ENCODE data around the gene GPR21. TPM values are rescaled to one million over a fixed set of nuclear protein-coding genes. Genes with fewer than 3 reads are reported as not detected.

GPR21 gene
- total RNA-seq, 1 experiment from 2014 or later = 0.63 TPM

DNA sequence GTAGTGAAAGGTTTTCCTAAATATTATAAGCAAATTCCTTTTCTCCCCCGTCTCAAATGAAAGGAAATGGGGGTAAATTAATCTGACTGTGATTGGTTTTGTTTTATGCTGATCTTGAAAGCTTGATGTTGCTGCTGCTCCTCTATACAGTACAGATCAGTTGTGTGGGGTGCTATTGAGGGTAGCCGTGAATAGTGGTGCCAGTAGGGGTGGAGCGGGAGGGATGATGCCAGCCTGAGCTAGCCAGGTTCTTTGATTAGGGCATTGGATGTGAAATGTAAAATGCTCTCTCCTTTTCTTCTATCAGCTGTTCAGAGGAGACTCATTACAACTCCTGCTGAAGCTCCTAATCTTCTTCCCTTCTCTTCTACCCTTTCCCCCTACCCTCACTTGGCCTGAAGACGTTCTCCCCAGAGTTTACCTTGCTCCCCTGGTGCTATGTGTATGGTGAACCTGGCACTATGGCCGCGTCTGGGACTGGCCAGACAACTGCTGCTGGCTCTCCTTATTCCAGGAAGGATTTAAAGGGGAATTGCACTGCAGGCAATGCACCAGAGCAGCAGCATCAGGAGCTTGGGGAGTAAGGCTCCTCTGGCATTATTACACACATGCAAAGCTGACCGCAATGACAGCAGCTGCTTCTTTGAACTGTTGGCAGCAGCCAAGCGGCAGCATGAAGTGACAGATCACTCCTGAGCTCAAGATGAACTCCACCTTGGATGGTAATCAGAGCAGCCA, 566 bp downstream of the GPR21 start:
- POLR2A ChIA-PET = no interaction called here
- Mint-ChIP-seq H3K4me3 (no peak overlapping the region), H3K4me1 (peaks cover 10% of the 10 kb centered on the region), H3K9me3 (no peaks in the 10 kb centered on the region), H3K27me3 (ENCODE audit: low read depth) (no peaks in the 10 kb centered on the region), H3K36me3 (0 out of 2 replicates have a peak, but pooled peaks cover 3% of the 10 kb centered on the region), H3K27ac (peak overlapping the region; percentile 4; the same call in 1 of the 2 replicates)
- TF ChIP-seq, protein P1, sequence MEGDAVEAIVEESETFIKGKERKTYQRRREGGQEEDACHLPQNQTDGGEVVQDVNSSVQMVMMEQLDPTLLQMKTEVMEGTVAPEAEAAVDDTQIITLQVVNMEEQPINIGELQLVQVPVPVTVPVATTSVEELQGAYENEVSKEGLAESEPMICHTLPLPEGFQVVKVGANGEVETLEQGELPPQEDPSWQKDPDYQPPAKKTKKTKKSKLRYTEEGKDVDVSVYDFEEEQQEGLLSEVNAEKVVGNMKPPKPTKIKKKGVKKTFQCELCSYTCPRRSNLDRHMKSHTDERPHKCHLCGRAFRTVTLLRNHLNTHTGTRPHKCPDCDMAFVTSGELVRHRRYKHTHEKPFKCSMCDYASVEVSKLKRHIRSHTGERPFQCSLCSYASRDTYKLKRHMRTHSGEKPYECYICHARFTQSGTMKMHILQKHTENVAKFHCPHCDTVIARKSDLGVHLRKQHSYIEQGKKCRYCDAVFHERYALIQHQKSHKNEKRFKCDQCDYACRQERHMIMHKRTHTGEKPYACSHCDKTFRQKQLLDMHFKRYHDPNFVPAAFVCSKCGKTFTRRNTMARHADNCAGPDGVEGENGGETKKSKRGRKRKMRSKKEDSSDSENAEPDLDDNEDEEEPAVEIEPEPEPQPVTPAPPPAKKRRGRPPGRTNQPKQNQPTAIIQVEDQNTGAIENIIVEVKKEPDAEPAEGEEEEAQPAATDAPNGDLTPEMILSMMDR (IDR thresholded peaks at IDR 0.05) = no peak
- TF ChIP-seq RELA (CRISPR knock-in tag; IDR thresholded peaks at IDR 0.05; ENCODE audit: borderline replicate concordance) (no peak), ZNF219 (CRISPR knock-in tag; IDR thresholded peaks at IDR 0.05; ENCODE audit: borderline replicate concordance) (no peak), AR (CRISPR knock-in tag; IDR thresholded peaks at IDR 0.05) (no peak), SMAD3 (CRISPR knock-in tag; IDR thresholded peaks at IDR 0.05; ENCODE audit: borderline replicate concordance) (no peak), E2F5 (CRISPR knock-in tag; IDR thresholded peaks at IDR 0.05) (no peak), ETV6 (CRISPR knock-in tag; IDR thresholded peaks at IDR 0.05) (no peak), AFF4 (CRISPR knock-in tag; IDR thresholded peaks at IDR 0.05; ENCODE audit: borderline replicate concordance) (no peak), SOX15 (CRISPR knock-in tag; IDR thresholded peaks at IDR 0.05) (no peak), CBFB (CRISPR knock-in tag; IDR thresholded peaks at IDR 0.05; ENCODE audit: low read depth) (no peak), JUN (CRISPR knock-in tag; IDR thresholded peaks at IDR 0.05) (no peak), PRRX2 (CRISPR knock-in tag; IDR thresholded peaks at IDR 0.05) (no peak)
- TF ChIP-seq, protein P2, sequence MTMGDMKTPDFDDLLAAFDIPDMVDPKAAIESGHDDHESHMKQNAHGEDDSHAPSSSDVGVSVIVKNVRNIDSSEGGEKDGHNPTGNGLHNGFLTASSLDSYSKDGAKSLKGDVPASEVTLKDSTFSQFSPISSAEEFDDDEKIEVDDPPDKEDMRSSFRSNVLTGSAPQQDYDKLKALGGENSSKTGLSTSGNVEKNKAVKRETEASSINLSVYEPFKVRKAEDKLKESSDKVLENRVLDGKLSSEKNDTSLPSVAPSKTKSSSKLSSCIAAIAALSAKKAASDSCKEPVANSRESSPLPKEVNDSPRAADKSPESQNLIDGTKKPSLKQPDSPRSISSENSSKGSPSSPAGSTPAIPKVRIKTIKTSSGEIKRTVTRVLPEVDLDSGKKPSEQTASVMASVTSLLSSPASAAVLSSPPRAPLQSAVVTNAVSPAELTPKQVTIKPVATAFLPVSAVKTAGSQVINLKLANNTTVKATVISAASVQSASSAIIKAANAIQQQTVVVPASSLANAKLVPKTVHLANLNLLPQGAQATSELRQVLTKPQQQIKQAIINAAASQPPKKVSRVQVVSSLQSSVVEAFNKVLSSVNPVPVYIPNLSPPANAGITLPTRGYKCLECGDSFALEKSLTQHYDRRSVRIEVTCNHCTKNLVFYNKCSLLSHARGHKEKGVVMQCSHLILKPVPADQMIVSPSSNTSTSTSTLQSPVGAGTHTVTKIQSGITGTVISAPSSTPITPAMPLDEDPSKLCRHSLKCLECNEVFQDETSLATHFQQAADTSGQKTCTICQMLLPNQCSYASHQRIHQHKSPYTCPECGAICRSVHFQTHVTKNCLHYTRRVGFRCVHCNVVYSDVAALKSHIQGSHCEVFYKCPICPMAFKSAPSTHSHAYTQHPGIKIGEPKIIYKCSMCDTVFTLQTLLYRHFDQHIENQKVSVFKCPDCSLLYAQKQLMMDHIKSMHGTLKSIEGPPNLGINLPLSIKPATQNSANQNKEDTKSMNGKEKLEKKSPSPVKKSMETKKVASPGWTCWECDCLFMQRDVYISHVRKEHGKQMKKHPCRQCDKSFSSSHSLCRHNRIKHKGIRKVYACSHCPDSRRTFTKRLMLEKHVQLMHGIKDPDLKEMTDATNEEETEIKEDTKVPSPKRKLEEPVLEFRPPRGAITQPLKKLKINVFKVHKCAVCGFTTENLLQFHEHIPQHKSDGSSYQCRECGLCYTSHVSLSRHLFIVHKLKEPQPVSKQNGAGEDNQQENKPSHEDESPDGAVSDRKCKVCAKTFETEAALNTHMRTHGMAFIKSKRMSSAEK (CRISPR knock-in tag; IDR thresholded peaks at IDR 0.05; ENCODE audit: borderline replicate concordance) = no peak
- DNase-seq (ENCODE audit: low spot score) = no peak
- CTCF ChIA-PET = no interaction called here
- ATAC-seq = no peak

Measured in WTC11 (cell line).